Ovary (tissue), 9 donors: ENCODE measurements around the gene LMF1. TPM values are rescaled to one million over a fixed set of nuclear protein-coding genes. Genes with fewer than 3 reads are reported as not detected.

ENCODE experiments used
- DNase-seq, 5 donors: peaks; one replicate each; pipeline ENCODE4 v3.0.0-alpha.2; 2019 to 2020
- H3K27ac ChIP-seq, 2 donors: fragments of 200-600 bp; one replicate each; pipeline versions ENCODE4 v1.5.1 to v1.8.0; 2019 to 2022
- H3K27me3 ChIP-seq: fragments of 200-600 bp; one replicate; pipeline ENCODE4 v1.8.0; 2022
- H3K36me3 ChIP-seq: fragments of 200-600 bp; sonication (generic); one replicate; pipeline ENCODE4 v1.5.1; 2019
- H3K4me1 ChIP-seq: one replicate; pipeline ENCODE4 v1.8.1; 2013; ENCODE audit warnings: mild to moderate bottlenecking, moderate library complexity; ENCODE audit not compliant: insufficient read depth
- H3K4me3 ChIP-seq: fragments of 200-600 bp; sonication (generic); one replicate; pipeline ENCODE4 v1.5.1; 2017
- H3K9me3 ChIP-seq, 2 donors: fragments of 200-600 bp in 1 of 2; sonication (generic) in 1 of 2; one replicate each; pipeline versions ENCODE4 v1.5.1 to v1.8.1; 2013 to 2019; ENCODE audit warnings: mild to moderate bottlenecking in 1 of 2, moderate library complexity in 1 of 2
- EP300 ChIP-seq: sonication (generic); formaldehyde crosslinking; IDR thresholded peaks from one replicate; pipeline ENCODE4 v1.6.1; 2017; ENCODE audit warnings: antibody characterized with exemption
- POLR2A ChIP-seq: fragments of 450-650 bp; IDR thresholded peaks from one replicate; pipeline ENCODE4 v1.6.1; 2017; ENCODE audit warnings: antibody characterized with exemption, mild to moderate bottlenecking, moderate library complexity
- WGBS, 3 donors: extraction: QIAGEN DNeasy Blood & Tissue Kit in 1 of 3; methylation state at CpG; one replicate each; pipeline versions ENCODE4 v1.1.5 to v1.1.7; 2013 to 2017; 5-methylcytosine and 5-hydroxymethylcytosine counted together
- intact Hi-C, 4 donors: fragments of 100-400 bp; cut with DNase I; formaldehyde crosslinking; loops; one replicate each; pipeline versions ENCODE4 v1.11.0 to v1.15.1; 2022 to 2023
- polyA plus RNA-seq, 2 donors: library from polyadenylated mRNA; stranded (reverse); fragments of 200-250 nt in 1 of 2; fragments of 350-450 nt in 1 of 2; fragmentation: Illumina TruSeq in 1 of 2; extraction: RNeasy Lipid Tissue Mini Kit (QIAGEN cat#74804) in 1 of 2; gene quantifications; one replicate each; pipeline ENCODE4 v1.2.3, GENCODE V29; 2013 to 2014
- total RNA-seq, 7 donors: library from RNA; depleted of rRNA in 2 of 7; stranded (reverse); fragments of >200 nt in 2 of 7; fragmentation: NEBNext Ultra II Directional in 3 of 7; extraction: Animal tissue kit (Norgen Biotek cat#: 25700) in 3 of 7; gene quantifications; one replicate each; pipeline versions ENCODE4 v1.1.0 to v1.2.4, GENCODE V29; 2016 to 2023
- TF ChIP-seq, protein P1 (sequence below), 3 donors: fragments of 450-650 bp in 2 of 3; fragments of 200-600 bp in 1 of 3; IDR thresholded peaks; one replicate each; pipeline versions ENCODE4 v1.5.1 to v1.8.0; 2016 to 2022; ENCODE audit warnings: antibody characterized with exemption in 3 of 3, mild to moderate bottlenecking in 1 of 3
- donor health status: DM: no; HTN: no; CAD: no; lungs with moderate emphysema.
- donor health status: DM: no; HTN: no; CAD: no.
- donor health status: Bipolar disorder and iron deficiency.
- donor health status: DM: yes; HTN: yes; CAD: no.
- donor health status: DM: no; HTN: no; CAD: no.
- donor health status: DM: yes; HTN: yes; CAD: no.

LMF1 gene
- total and polyA plus RNA-seq, 9 donors, result 7.8 to 31.9 (median 23.6) TPM

DNA sequence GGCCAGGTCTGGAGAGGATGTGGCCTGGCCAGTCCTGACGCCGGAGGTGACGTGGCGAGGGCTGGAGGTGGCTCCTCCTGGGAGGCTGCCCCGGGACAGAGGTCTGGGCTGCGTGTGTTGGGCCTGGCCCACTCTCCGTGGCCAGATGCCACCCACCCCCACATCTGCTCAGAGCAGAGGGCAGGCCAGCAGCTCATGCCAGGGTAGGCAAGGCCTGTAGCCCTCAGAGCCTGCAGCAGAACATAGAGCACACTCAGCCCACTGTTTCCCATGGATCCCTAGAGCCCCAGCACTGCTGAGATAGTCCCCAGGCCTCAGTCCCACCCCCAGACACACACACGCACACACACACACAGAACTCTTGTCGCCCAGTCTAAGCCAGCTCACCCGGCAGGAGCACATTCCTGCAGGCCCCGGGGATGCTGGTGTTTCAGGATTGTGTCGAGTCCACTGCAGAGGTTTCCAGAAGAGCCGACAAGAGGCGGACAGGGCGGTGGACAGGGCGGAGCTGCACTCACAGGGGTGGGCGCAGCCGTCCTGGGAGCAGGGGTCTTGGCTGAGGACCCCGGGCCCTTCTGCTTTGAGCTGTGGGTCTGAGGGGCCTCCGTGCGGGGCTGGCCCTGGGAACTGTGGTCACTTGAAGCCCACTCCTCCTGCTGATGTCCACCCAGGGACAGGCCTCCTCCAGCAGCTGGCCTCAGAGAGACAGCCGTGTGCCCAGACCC, 44.1 kb upstream of the LMF1 start:
- H3K27ac ChIP-seq, result no peak overlapping the region
- no peaks in the 10 kb centered on the region for H3K27me3 ChIP-seq
- TF ChIP-seq EP300, result no peak
- no peak for TF ChIP-seq POLR2A
- no peaks in the 10 kb centered on the region for H3K9me3 ChIP-seq
- intact Hi-C loops, result no loop called here
- DNase-seq, result no peak
- no peaks in the 10 kb centered on the region for H3K36me3 ChIP-seq
- no peak overlapping the region for H3K4me3 ChIP-seq
- WGBS, 3 donors, result 82 to 84% (median 84%) methylated on average over 22 of the region's 22 CpGs
- H3K4me1 ChIP-seq, result peaks cover 6% of the 10 kb centered on the region

DNA sequence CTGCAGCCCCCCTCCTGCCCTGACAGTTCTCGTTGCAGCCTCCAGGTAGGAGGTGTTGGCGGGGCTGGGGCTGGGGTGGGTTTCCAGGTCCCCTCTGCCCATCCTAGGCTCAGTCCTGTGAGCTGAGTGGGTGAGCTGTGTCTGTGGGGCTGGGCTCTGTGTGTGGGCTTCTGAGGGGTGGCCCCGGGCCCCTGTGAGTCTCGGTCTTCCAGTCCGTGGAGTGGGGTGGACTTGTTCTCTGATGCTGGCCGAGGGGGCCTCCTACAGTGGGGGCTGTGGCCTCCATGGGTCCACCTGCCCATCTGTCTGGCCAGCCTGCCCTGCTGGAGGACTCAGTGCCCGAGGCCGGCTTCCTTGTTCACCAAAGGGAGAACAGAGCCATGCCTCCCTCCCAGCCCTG, 43.4 kb upstream of the LMF1 start:
- intact Hi-C loops, result no loop called here
- WGBS, 3 donors, result 77 to 88% (median 82%) methylated on average over 7 to 8 of the region's 8 CpGs
- Histone ChIP-seq H3K9me3 (no peaks in the 10 kb centered on the region), H3K4me3 (no peak overlapping the region), H3K27me3 (no peaks in the 10 kb centered on the region), H3K27ac (no peak overlapping the region), H3K36me3 (no peaks in the 10 kb centered on the region), H3K4me1 (peaks cover 1% of the 10 kb centered on the region)
- TF ChIP-seq EP300 (no peak), POLR2A (no peak)
- TF ChIP-seq, protein P1, sequence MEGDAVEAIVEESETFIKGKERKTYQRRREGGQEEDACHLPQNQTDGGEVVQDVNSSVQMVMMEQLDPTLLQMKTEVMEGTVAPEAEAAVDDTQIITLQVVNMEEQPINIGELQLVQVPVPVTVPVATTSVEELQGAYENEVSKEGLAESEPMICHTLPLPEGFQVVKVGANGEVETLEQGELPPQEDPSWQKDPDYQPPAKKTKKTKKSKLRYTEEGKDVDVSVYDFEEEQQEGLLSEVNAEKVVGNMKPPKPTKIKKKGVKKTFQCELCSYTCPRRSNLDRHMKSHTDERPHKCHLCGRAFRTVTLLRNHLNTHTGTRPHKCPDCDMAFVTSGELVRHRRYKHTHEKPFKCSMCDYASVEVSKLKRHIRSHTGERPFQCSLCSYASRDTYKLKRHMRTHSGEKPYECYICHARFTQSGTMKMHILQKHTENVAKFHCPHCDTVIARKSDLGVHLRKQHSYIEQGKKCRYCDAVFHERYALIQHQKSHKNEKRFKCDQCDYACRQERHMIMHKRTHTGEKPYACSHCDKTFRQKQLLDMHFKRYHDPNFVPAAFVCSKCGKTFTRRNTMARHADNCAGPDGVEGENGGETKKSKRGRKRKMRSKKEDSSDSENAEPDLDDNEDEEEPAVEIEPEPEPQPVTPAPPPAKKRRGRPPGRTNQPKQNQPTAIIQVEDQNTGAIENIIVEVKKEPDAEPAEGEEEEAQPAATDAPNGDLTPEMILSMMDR (IDR thresholded peaks at IDR 0.05), result no peak
- no peak for DNase-seq

DNA sequence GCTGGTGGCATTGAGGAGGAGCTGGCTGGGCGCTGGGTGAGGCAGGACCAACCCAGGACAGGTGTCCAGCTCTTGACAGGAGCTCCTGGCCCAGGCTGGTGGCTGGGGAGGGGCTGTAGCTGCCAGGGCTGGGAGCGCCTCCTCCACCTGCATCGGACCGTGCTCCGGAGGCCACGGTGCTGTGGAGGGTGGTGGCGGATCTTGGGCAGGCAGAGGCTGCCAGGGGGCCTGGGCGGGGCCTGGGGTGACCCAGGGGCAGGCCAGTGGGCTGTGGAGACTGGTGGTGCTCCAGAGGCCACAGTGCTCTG, 42.8 kb upstream of the LMF1 start:
- intact Hi-C loops, result no loop called here

DNA sequence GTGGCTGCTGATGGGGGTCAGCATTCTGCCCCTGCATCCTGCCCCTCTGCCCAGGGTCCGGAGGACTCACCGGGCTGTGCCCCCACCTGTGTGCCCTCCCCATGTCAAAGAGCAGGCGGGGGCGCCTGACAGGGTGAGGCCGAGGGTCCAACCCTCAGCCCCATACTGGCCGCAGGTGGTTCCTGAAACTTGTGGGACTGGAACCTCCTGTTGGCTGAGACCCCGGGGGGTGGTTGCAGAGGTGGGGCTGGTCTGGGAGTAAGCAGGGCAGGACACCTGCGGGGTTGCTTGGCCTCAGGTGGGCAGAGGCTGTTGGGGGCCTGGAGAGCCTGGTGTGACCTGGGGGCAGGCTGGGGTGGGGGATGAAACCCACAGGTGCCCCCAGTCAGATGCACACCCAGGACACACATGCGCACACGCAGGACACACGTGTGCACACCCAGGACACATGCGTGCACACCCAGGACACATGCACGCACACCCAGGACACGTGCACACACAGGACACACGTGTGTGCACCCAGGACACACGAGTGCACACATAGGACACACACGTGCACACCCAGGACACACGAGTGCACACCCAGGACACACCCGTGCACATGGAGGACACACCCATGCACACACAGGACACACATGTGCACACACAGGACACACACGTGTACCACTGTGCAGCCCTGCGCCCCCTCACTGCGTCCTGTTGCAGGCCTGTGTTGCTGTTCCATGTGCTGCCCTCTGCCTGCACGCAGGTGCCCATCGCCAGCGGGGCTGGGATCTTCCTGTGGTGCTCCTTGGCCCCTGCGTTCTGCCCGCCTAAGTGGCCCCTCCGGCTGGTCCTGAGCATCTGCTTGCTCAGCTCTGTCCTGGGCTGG, 42.2 kb upstream of the LMF1 start:
- intact Hi-C loops, result no loop called here
- DNase-seq, result no peak
- 78 to 85% (median 80%) methylated on average over 26 to 28 of the region's 28 CpGs for WGBS, 3 donors

More for the DNA sequence above, 42.8 kb upstream of the LMF1 start:
- TF ChIP-seq, protein P1 (IDR thresholded peaks at IDR 0.05), result no peak
- no peak for TF ChIP-seq EP300
- TF ChIP-seq POLR2A, result no peak
- Histone ChIP-seq H3K36me3 (no peaks in the 10 kb centered on the region), H3K4me3 (no peak overlapping the region), H3K27ac (no peak overlapping the region), H3K27me3 (no peaks in the 10 kb centered on the region), H3K9me3 (no peaks in the 10 kb centered on the region), H3K4me1 (no peaks in the 10 kb centered on the region)
- 51 to 59% (median 53%) methylated on average over 7 to 8 of the region's 8 CpGs for WGBS, 3 donors
- no peak for DNase-seq

More for the DNA sequence above, 42.2 kb upstream of the LMF1 start:
- Histone ChIP-seq H3K36me3 (no peaks in the 10 kb centered on the region), H3K4me3 (no peak overlapping the region), H3K9me3 (no peaks in the 10 kb centered on the region), H3K27me3 (no peaks in the 10 kb centered on the region), H3K27ac (no peak overlapping the region), H3K4me1 (no peaks in the 10 kb centered on the region)
- TF ChIP-seq, protein P1 (IDR thresholded peaks at IDR 0.05), result no peak
- TF ChIP-seq EP300 (no peak), POLR2A (no peak)
